ENCODE measurements around the gene NCCRP1.

DNA sequence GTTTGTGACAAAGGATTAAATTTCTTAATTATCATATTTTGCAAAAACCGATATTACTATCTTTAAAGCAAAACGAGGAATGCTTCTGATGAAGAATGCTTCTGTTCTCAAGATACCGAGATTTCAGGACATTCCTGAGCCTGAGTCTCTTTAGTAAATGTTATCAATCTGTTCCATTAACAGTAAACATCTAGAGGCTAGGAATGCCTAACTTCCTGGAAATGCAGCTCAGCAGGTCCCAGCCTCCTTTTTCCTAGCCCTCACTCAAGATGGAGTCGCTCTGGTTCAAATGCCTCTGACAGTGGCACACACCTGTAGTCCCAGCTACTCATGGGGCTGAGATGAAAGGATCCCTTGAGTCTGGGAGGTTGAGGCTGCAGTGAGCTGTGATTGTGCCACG is 54.3 kb downstream of the NCCRP1 start:
- TF ChIP-seq CTCF (IDR thresholded peaks at IDR 0.05) (no peak), EP300 (IDR thresholded peaks at IDR 0.05) (no peak), POLR2A (IDR thresholded peaks at IDR 0.05) (no peak)

Measured in gastroesophageal sphincter (tissue), 3 donors.